Measurements from ENCODE around the gene NET1. TPM values are rescaled to one million over a fixed set of nuclear protein-coding genes. Genes with fewer than 3 reads are reported as not detected.

The NET1 gene
- total RNA-seq, 1 donor from 2014 or later: 47.5 TPM

GRCh38 chr10:5494611-5495010 is 82.3 kb downstream of the NET1 start:
- H3K4me3 Mint-ChIP-seq (ENCODE audit: unreplicated experiment): no peak overlapping the region
- H3K27me3 Mint-ChIP-seq (ENCODE audit: low read depth): no peaks in the 10 kb centered on the region
- TF ChIP-seq CTCF (IDR thresholded peaks at IDR 0.05): no peak
- no peak overlapping the region for H3K27ac Mint-ChIP-seq (ENCODE audit: unreplicated experiment)
- H3K9me3 Mint-ChIP-seq (ENCODE audit: low read depth): peaks cover 4% of the 10 kb centered on the region
- no peak for DNase-seq (ENCODE audit: low spot score)
- H3K36me3 Mint-ChIP-seq (ENCODE audit: low read depth): no peaks in the 10 kb centered on the region
- H3K4me1 Mint-ChIP-seq (ENCODE audit: low read depth): no peaks in the 10 kb centered on the region

GRCh38 chr10:5496261-5497250 is 84.2 kb downstream of the NET1 start:
- no peak overlapping the region for H3K4me3 Mint-ChIP-seq (ENCODE audit: unreplicated experiment)
- no peaks in the 10 kb centered on the region for H3K36me3 Mint-ChIP-seq (ENCODE audit: low read depth)
- TF ChIP-seq CTCF (IDR thresholded peaks at IDR 0.05): no peak
- DNase-seq (ENCODE audit: low spot score): no peak
- peaks cover 14% of the 10 kb centered on the region for H3K27me3 Mint-ChIP-seq (ENCODE audit: low read depth)
- peaks cover 4% of the 10 kb centered on the region for H3K9me3 Mint-ChIP-seq (ENCODE audit: low read depth)
- H3K27ac Mint-ChIP-seq (ENCODE audit: unreplicated experiment): no peak overlapping the region
- no peaks in the 10 kb centered on the region for H3K4me1 Mint-ChIP-seq (ENCODE audit: low read depth)

GRCh38 chr10:5497289-5497688 is 84.9 kb downstream of the NET1 start:
- Mint-ChIP-seq H3K36me3 (ENCODE audit: low read depth) (no peaks in the 10 kb centered on the region), H3K9me3 (ENCODE audit: low read depth) (peaks cover 3% of the 10 kb centered on the region), H3K4me1 (ENCODE audit: low read depth) (no peaks in the 10 kb centered on the region), H3K27ac (ENCODE audit: unreplicated experiment) (no peak overlapping the region), H3K4me3 (ENCODE audit: unreplicated experiment) (no peak overlapping the region), H3K27me3 (ENCODE audit: low read depth) (peaks cover 16% of the 10 kb centered on the region)
- DNase-seq (ENCODE audit: low spot score): no peak
- no peak for TF ChIP-seq CTCF (IDR thresholded peaks at IDR 0.05)

GRCh38 chr10:5497948-5498730 is 85.8 kb downstream of the NET1 start:
- no peaks in the 10 kb centered on the region for H3K36me3 Mint-ChIP-seq (ENCODE audit: low read depth)
- H3K27me3 Mint-ChIP-seq (ENCODE audit: low read depth): peaks cover 22% of the 10 kb centered on the region
- no peak overlapping the region for H3K4me3 Mint-ChIP-seq (ENCODE audit: unreplicated experiment)
- DNase-seq (ENCODE audit: low spot score): no peak
- no peaks in the 10 kb centered on the region for H3K4me1 Mint-ChIP-seq (ENCODE audit: low read depth)
- no peak overlapping the region for H3K27ac Mint-ChIP-seq (ENCODE audit: unreplicated experiment)
- TF ChIP-seq CTCF (IDR thresholded peaks at IDR 0.05): no peak
- no peaks in the 10 kb centered on the region for H3K9me3 Mint-ChIP-seq (ENCODE audit: low read depth)

GRCh38 chr10:5498791-5499492 is 86.6 kb downstream of the NET1 start:
- Mint-ChIP-seq H3K9me3 (ENCODE audit: low read depth) (no peaks in the 10 kb centered on the region), H3K36me3 (ENCODE audit: low read depth) (no peaks in the 10 kb centered on the region), H3K4me3 (ENCODE audit: unreplicated experiment) (no peak overlapping the region), H3K27ac (ENCODE audit: unreplicated experiment) (no peak overlapping the region), H3K27me3 (ENCODE audit: low read depth) (peaks cover 25% of the 10 kb centered on the region), H3K4me1 (ENCODE audit: low read depth) (no peaks in the 10 kb centered on the region)
- TF ChIP-seq CTCF (IDR thresholded peaks at IDR 0.05): no peak
- peak; percentile 91 for DNase-seq (ENCODE audit: low spot score)
